H1 (cell line): ENCODE results near the gene NR5A2. TPM values are rescaled to one million over a fixed set of nuclear protein-coding genes. Genes with fewer than 3 reads are reported as not detected.

Experiments
- CTCF ChIA-PET: fragments of 300-600 bp; sonication (Branson Sonifier 250); formaldehyde crosslinking; loops from one replicate; lab custom pipeline; 2021; ENCODE audit not compliant: partially characterized antibody; lab: Charles Lee
- POLR2A ChIA-PET: fragments of 300-600 bp; sonication (Branson Sonifier 250); formaldehyde crosslinking; loops from one replicate; lab custom pipeline; 2021; ENCODE audit warnings: inconsistent platforms; ENCODE audit not compliant: partially characterized antibody; lab: Charles Lee
- DNase-seq, 2 experiments: peaks; one replicate each; pipeline versions ENCODE4 v3.0.0 to v3.0.0-alpha.2; 2010 to 2022; ENCODE audit warnings: low spot score in 2 of 2, low read depth in 1 of 2, mixed read lengths in 1 of 2
- FAIRE-seq: peaks from 2 replicates; lab custom pipeline; 2011; peaks lifted over from hg19 to GRCh38; lab: Jason Lieb, UNC
- H2AFZ ChIP-seq: 2 replicates; pipeline ENCODE4 v1.8.1; 2012; ENCODE audit warnings: low read length, inconsistent platforms
- H2AK5ac ChIP-seq: 2 replicates; pipeline ENCODE4 v1.6.1; 2013; ENCODE audit warnings: low read depth, low read length
- H2BK120ac ChIP-seq: replicated peaks from 2 replicates; pipeline ENCODE3; 2013; ENCODE audit warnings: low read depth, low read length, inconsistent platforms
- H2BK12ac ChIP-seq: 2 replicates; pipeline ENCODE4 v1.6.1; 2013; ENCODE audit warnings: low read depth, low read length
- H2BK15ac ChIP-seq: 2 replicates; pipeline ENCODE4 v1.6.1; 2013; ENCODE audit warnings: low read length
- H2BK20ac ChIP-seq: 2 replicates; pipeline ENCODE4 v1.6.1; 2013; ENCODE audit warnings: low read length
- H2BK5ac ChIP-seq: 2 replicates; pipeline ENCODE4 v1.6.1; 2013; ENCODE audit warnings: low read depth, low read length
- H3K14ac ChIP-seq: 2 replicates; pipeline ENCODE4 v1.6.1; 2013; ENCODE audit warnings: inconsistent platforms; ENCODE audit not compliant: insufficient read length
- H3K18ac ChIP-seq: 2 replicates; pipeline ENCODE4 v1.6.1; 2013; ENCODE audit warnings: low read length; ENCODE audit errors: extremely low read depth
- H3K23ac ChIP-seq: 2 replicates; pipeline ENCODE4 v1.6.1; 2013; ENCODE audit warnings: inconsistent platforms; ENCODE audit not compliant: insufficient read length
- H3K23me2 ChIP-seq: 2 replicates; pipeline ENCODE4 v1.6.1; 2013; ENCODE audit warnings: low read depth, low read length
- H3K27ac ChIP-seq: 2 replicates; pipeline ENCODE4 v1.6.1; 2011; ENCODE audit warnings: low read depth, low read length, inconsistent platforms
- H3K27me3 ChIP-seq, 4 experiments: replicated peaks in 1 of 4; 1 replicate in 1 of 4; 2 replicates in 3 of 4; pipeline versions ENCODE4 v1.6.1 to v1.8.1; 2011 to 2013; ENCODE audit warnings: low read length in 3 of 4, mild to moderate bottlenecking in 3 of 4, inconsistent platforms in 2 of 4, mixed read lengths in 2 of 4, moderate library complexity in 1 of 4; ENCODE audit not compliant: control insufficient read depth in 3 of 4, insufficient read depth in 3 of 4; ENCODE audit errors: extremely low read depth in 1 of 4
- H3K36me3 ChIP-seq, 4 experiments: 2 replicates each; pipeline versions ENCODE4 v1.6.1 to v1.8.1; 2011 to 2013; ENCODE audit warnings: mild to moderate bottlenecking in 4 of 4, low read length in 3 of 4, moderate library complexity in 2 of 4, control low read depth in 1 of 4, inconsistent platforms in 1 of 4; ENCODE audit not compliant: insufficient read depth in 4 of 4, control insufficient read depth in 2 of 4
- H3K4ac ChIP-seq: replicated peaks from 2 replicates; pipeline ENCODE3; 2013; ENCODE audit warnings: low read length, low read depth, mixed read lengths, inconsistent platforms; ENCODE audit not compliant: insufficient read length
- H3K4me1 ChIP-seq, 4 experiments: replicated peaks in 1 of 4; 1 replicate in 1 of 4; 2 replicates in 3 of 4; pipeline versions ENCODE4 v1.6.1 to v1.8.1; 2011 to 2013; ENCODE audit warnings: low read length in 3 of 4, inconsistent platforms in 2 of 4, mixed read lengths in 1 of 4; ENCODE audit not compliant: insufficient read depth in 4 of 4, control insufficient read depth in 3 of 4
- H3K4me2 ChIP-seq, 2 experiments: 2 replicates each; pipeline versions ENCODE4 v1.6.1 to v1.8.1; 2011 to 2013; ENCODE audit warnings: low read depth in 2 of 2, low read length in 2 of 2, control low read depth in 1 of 2, inconsistent platforms in 1 of 2, mild to moderate bottlenecking in 1 of 2; ENCODE audit not compliant: insufficient read depth in 1 of 2
- H3K4me3 ChIP-seq, 4 experiments: fragments of 200-600, 300-600 bp in 1 of 4; sonication (generic), shearing (Covaris generic), sonication (Bioruptor Twin) in 1 of 4; 2 replicates each; pipeline versions ENCODE4 v1.5.1 to v1.8.1; 2011 to 2016; ENCODE audit warnings: low read length in 4 of 4, low read depth in 3 of 4, control low read depth in 2 of 4, inconsistent platforms in 2 of 4, mild to moderate bottlenecking in 2 of 4, mixed read lengths in 1 of 4, moderate library complexity in 1 of 4; ENCODE audit not compliant: insufficient read depth in 2 of 4; ENCODE audit errors: extremely low read depth in 1 of 4
- H3K56ac ChIP-seq: replicated peaks from 2 replicates; pipeline ENCODE3; 2013; ENCODE audit warnings: low read depth, mild to moderate bottlenecking, mixed read lengths, low read length, inconsistent platforms; ENCODE audit not compliant: insufficient read length
- H3K79me1 ChIP-seq: 2 replicates; pipeline ENCODE4 v1.6.1; 2013; ENCODE audit warnings: low read depth, low read length, control low read depth
- H3K79me2 ChIP-seq, 2 experiments: 2 replicates each; pipeline versions ENCODE4 v1.6.1 to v1.8.1; 2012 to 2013; ENCODE audit warnings: low read length in 2 of 2, mild to moderate bottlenecking in 2 of 2, inconsistent platforms in 1 of 2; ENCODE audit not compliant: insufficient read depth in 2 of 2, control insufficient read depth in 1 of 2
- H3K9ac ChIP-seq, 4 experiments: replicated peaks in 1 of 4; 1 replicate in 1 of 4; 2 replicates in 3 of 4; pipeline versions ENCODE4 v1.6.1 to v1.8.1; 2011 to 2013; ENCODE audit warnings: low read depth in 3 of 4, low read length in 3 of 4, control low read depth in 2 of 4, mild to moderate bottlenecking in 2 of 4, moderate library complexity in 2 of 4, inconsistent platforms in 1 of 4; ENCODE audit errors: extremely low read depth in 1 of 4
- H3K9me3 ChIP-seq, 2 experiments: 2 replicates each; pipeline versions ENCODE4 v1.6.1 to v1.8.1; 2012 to 2013; ENCODE audit warnings: mild to moderate bottlenecking in 2 of 2, moderate library complexity in 2 of 2, control low read depth in 1 of 2, inconsistent platforms in 1 of 2, low read depth in 1 of 2, low read length in 1 of 2, mixed read lengths in 1 of 2; ENCODE audit not compliant: insufficient read depth in 2 of 2
- H4K20me1 ChIP-seq, 2 experiments: replicated peaks in 1 of 2; 2 replicates each; pipeline versions ENCODE3 to v1.8.1; 2011 to 2013; ENCODE audit warnings: inconsistent platforms in 2 of 2, low read length in 2 of 2, mild to moderate bottlenecking in 1 of 2; ENCODE audit not compliant: insufficient read depth in 2 of 2, control insufficient read depth in 1 of 2
- H4K5ac ChIP-seq: 2 replicates; pipeline ENCODE4 v1.6.1; 2013; ENCODE audit warnings: low read length, low read depth, mixed read lengths, inconsistent platforms; ENCODE audit not compliant: insufficient read length
- H4K8ac ChIP-seq: 2 replicates; pipeline ENCODE4 v1.8.0; 2013; ENCODE audit warnings: mild to moderate bottlenecking, moderate library complexity, low read length, inconsistent platforms; ENCODE audit not compliant: insufficient read depth; ENCODE audit errors: extremely low read depth
- H4K91ac ChIP-seq: replicated peaks from 2 replicates; pipeline ENCODE3; 2013; ENCODE audit warnings: low read length, mixed read lengths, inconsistent platforms; ENCODE audit not compliant: insufficient read length
- CHD1 ChIP-seq: IDR thresholded peaks from 2 replicates; pipeline ENCODE4 v1.6.1; 2012; ENCODE audit warnings: low read depth, low read length, improper control_type of control experiment
- TBP ChIP-seq: IDR thresholded peaks from 2 replicates; pipeline ENCODE4 v1.6.1; 2011; ENCODE audit warnings: low read depth, low read length, improper control_type of control experiment
- WGBS, 2 experiments: shearing (Covaris generic) in 1 of 2; methylation state at CpG; one replicate each; pipeline versions ENCODE4 v1.1.6 to v1.1.7; 2013 to 2015; ENCODE audit warnings: low lambda C conversion rate in 2 of 2, mixed read lengths in 2 of 2, inconsistent platforms in 1 of 2, low coverage in 1 of 2, missing lambda C conversion rate in 1 of 2; ENCODE audit not compliant: insufficient replicate concordance in 2 of 2, insufficient coverage in 1 of 2, insufficient read length in 1 of 2; ENCODE audit errors: extremely low coverage in 1 of 2, missing lambda C conversion rate in 1 of 2; 5-methylcytosine and 5-hydroxymethylcytosine counted together
- polyA plus RNA-seq, 7 experiments: library from polyadenylated mRNA; depleted of rRNA in 3 of 7; stranded (reverse) in 5 of 7; unstranded in 2 of 7; fragments of >200 nt in 5 of 7; fragments of 200-250 nt in 2 of 7; gene quantifications; 1 replicate in 5 of 7; 2 replicates in 1 of 7; 4 replicates in 1 of 7; pipeline versions ENCODE4 v1.2.1 to v1.2.3, GENCODE V29; 2011 to 2013; ENCODE audit warnings: missing spikeins in 2 of 7, mixed read lengths in 2 of 7
- total RNA-seq: library from RNA; stranded (reverse); fragmentation: NEBNext Ultra II Directional; extraction: Animal tissue kit (Norgen Biotek cat#: 25700); gene quantifications from 2 replicates; pipeline ENCODE4 v1.2.1, GENCODE V29; 2021

NR5A2 gene
- total and polyA plus RNA-seq, 2 of the 8 experiments (the other 6 are each of a cell fraction or from before 2014, with no cell fraction given), result 1.7 to 11.6 TPM

DNA sequence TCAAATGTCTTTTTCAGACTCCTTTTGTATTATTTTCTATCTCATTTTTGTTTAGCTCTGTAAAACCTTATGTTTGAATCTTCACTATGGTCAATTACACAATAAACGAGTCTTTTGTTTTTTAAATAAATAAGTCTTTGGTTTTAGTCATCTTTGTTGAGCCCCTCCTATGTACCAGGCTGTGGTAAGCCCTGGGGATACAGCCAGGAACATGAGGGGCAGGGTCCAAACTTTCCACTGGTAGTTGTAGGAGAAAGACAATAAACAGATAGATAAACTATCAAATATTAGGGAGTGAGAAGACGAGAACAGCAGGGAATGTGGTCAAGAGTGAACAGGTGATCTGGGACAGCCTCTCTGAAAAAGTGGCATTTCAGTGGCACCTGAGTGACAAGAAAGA, 195.7 kb downstream of the NR5A2 start:
- H3K79me2 ChIP-seq, result no peaks in the 10 kb centered on the region
- H2BK120ac ChIP-seq, result no peak overlapping the region
- no peak overlapping the region for H3K4me2 ChIP-seq
- ChIA-PET POLR2A (no interaction called here), CTCF (interaction anchor here (0.7 to 2.1 kb wide), 7 partner anchors 12 to 313 kb away, joined by 3 to 9 read pairs (median 4); no protein-coding TSS in a partner anchor)
- no peaks in the 10 kb centered on the region for H3K9me3 ChIP-seq
- H2AK5ac ChIP-seq, result no peak overlapping the region
- peak overlapping the region; percentile 48 for H4K91ac ChIP-seq
- H3K23ac ChIP-seq, result no peak overlapping the region
- TF ChIP-seq TBP (no peak), CHD1 (no peak)
- H3K27me3 ChIP-seq, result no peaks in the 10 kb centered on the region
- no peak overlapping the region for H2BK12ac ChIP-seq
- no peak overlapping the region for H3K4me3 ChIP-seq
- H4K5ac ChIP-seq, result no peak overlapping the region
- no peaks in the 10 kb centered on the region for H4K20me1 ChIP-seq
- H3K18ac ChIP-seq, result no peak overlapping the region
- no peaks in the 10 kb centered on the region for H3K23me2 ChIP-seq
- no peaks in the 10 kb centered on the region for H3K36me3 ChIP-seq
- H3K14ac ChIP-seq, result no peak overlapping the region
- DNase-seq (no peak), FAIRE-seq (no peak)
- H3K4me1 ChIP-seq, result peaks cover 2 to 16% (median 12%) of the 10 kb centered on the region in 4 experiments
- WGBS, 2 experiments, result 88% methylated on average over 2 of the region's 2 CpGs; no CpG with 5 or more reads in 1 of the 2 experiments
- H3K9ac ChIP-seq, result no peak overlapping the region
- H2BK15ac ChIP-seq, result no peak overlapping the region
- H3K79me1 ChIP-seq, result no peaks in the 10 kb centered on the region
- H3K56ac ChIP-seq, result no peak overlapping the region
- no peak overlapping the region for H3K27ac ChIP-seq
- H2AFZ ChIP-seq, result no peak overlapping the region
- no peak overlapping the region for H4K8ac ChIP-seq
- H2BK20ac ChIP-seq, result no peak overlapping the region
- no peak overlapping the region for H3K4ac ChIP-seq
- no peak overlapping the region for H2BK5ac ChIP-seq
